Measurements from ENCODE around the gene FGFR3.
"Not testable (repeated sequence)": the region's sequence is repeated elsewhere in the genome, so short reads cannot be mapped to it uniquely, and the experiment has no call there.

FGFR3 gene

DNA sequence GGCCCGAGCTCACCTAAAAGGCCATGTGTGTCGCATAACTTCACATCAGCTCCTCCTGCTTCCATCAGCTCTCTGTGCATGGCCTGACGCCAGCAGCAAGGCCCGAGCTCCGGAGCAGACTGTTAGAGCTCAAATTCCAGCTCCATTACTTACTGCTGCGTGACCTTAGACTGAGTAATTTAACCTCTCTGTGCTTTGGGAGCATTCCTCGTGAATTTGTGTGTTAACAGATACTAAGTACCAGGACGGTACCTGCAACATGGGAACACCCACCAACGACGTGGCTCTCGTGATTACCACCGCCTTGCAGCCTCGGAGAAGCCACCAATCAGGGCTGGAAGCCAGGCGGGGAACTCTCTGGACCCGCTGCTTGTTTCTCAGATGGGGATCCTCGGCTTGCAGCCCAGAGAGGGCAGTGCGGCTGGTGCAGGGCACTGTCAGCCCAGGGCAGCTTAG is 49.9 kb downstream of the FGFR3 start:
- H3K4me3 ChIP-seq (replicated peaks; ENCODE audit: low read depth, low read length) = no peak overlapping the region
- H3K36me3 ChIP-seq (ENCODE audit: control insufficient read depth, insufficient read depth, low read length) = peaks cover 25% of the 10 kb centered on the region
- DNase-seq (ENCODE audit: extremely low read depth, insufficient read length) = no peak
- TF ChIP-seq, protein P1, sequence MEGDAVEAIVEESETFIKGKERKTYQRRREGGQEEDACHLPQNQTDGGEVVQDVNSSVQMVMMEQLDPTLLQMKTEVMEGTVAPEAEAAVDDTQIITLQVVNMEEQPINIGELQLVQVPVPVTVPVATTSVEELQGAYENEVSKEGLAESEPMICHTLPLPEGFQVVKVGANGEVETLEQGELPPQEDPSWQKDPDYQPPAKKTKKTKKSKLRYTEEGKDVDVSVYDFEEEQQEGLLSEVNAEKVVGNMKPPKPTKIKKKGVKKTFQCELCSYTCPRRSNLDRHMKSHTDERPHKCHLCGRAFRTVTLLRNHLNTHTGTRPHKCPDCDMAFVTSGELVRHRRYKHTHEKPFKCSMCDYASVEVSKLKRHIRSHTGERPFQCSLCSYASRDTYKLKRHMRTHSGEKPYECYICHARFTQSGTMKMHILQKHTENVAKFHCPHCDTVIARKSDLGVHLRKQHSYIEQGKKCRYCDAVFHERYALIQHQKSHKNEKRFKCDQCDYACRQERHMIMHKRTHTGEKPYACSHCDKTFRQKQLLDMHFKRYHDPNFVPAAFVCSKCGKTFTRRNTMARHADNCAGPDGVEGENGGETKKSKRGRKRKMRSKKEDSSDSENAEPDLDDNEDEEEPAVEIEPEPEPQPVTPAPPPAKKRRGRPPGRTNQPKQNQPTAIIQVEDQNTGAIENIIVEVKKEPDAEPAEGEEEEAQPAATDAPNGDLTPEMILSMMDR (IDR thresholded peaks at IDR 0.05; ENCODE audit: insufficient read depth, low read length, poor library complexity, severe bottlenecking) = no peak
- H3K27me3 ChIP-seq (replicated peaks; ENCODE audit: control insufficient read depth, insufficient read depth, low read length) = no peaks in the 10 kb centered on the region

GRCh38 chr4:1843852-1844251 is 50.8 kb downstream of the FGFR3 start:
- Histone ChIP-seq H3K4me3 (replicated peaks; ENCODE audit: low read depth, low read length) (no peak overlapping the region), H3K36me3 (ENCODE audit: control insufficient read depth, insufficient read depth, low read length) (peaks cover 24% of the 10 kb centered on the region), H3K27me3 (replicated peaks; ENCODE audit: control insufficient read depth, insufficient read depth, low read length) (no peaks in the 10 kb centered on the region)
- no peak for DNase-seq (ENCODE audit: extremely low read depth, insufficient read length)
- TF ChIP-seq, protein P1 (IDR thresholded peaks at IDR 0.05; ENCODE audit: insufficient read depth, low read length, poor library complexity, severe bottlenecking) = no peak

DNA sequence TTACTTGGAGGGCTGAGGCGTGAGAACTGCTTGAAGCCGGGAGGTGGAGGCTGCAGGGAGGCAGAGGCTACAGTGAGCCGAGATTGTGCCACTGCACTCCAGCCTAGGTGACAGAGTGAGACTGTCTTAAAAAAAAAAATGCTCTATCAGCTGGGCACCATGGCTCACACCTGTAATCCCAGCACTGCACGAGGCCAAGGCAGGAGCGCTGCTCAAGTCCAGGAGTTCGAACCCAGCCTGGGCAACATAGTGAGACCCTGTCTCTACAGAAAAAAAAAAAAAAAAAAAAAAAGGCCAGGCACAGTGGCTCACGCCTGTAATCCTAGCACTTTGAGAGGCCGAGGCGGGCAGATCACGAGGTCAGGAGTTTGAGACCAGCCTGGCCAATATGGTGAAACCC is 51.5 kb downstream of the FGFR3 start:
- H3K36me3 ChIP-seq (ENCODE audit: control insufficient read depth, insufficient read depth, low read length) = peaks cover 19% of the 10 kb centered on the region
- H3K4me3 ChIP-seq (replicated peaks; ENCODE audit: low read depth, low read length); DNase-seq (ENCODE audit: extremely low read depth, insufficient read length); H3K27me3 ChIP-seq (replicated peaks; ENCODE audit: control insufficient read depth, insufficient read depth, low read length): not testable (repeated sequence)

GRCh38 chr4:1846580-1846979 is 53.5 kb downstream of the FGFR3 start:
- no peak for DNase-seq (ENCODE audit: extremely low read depth, insufficient read length)
- Histone ChIP-seq H3K36me3 (ENCODE audit: control insufficient read depth, insufficient read depth, low read length) (peaks cover 13% of the 10 kb centered on the region), H3K27me3 (replicated peaks; ENCODE audit: control insufficient read depth, insufficient read depth, low read length) (no peaks in the 10 kb centered on the region), H3K4me3 (replicated peaks; ENCODE audit: low read depth, low read length) (no peak overlapping the region)
- TF ChIP-seq, protein P1 (IDR thresholded peaks at IDR 0.05; ENCODE audit: insufficient read depth, low read length, poor library complexity, severe bottlenecking) = no peak

DNA sequence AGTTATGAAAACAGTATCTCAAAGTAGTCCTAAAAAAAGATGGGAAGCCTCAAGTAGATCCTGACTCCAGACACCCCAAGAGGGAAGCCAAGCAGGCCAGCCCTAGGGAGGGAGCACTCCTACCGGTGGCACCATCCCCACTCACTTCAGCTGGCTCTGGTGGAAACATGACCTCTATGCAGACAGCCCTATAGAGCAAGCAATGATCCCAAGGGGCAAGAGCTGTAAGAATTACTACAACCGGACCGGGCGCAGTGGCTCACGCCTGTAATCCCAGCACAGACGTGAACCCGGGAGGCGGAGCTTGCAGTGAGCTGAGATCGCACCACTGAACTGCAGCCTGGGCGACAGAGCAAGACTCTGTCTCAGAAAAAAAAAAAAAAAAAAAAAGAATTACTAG is 57.2 kb downstream of the FGFR3 start:
- peak overlapping the region; percentile 8; the same call in 1 of the 2 replicates for H3K4me3 ChIP-seq (replicated peaks; ENCODE audit: low read depth, low read length)
- H3K36me3 ChIP-seq (ENCODE audit: control insufficient read depth, insufficient read depth, low read length) = peaks cover 3% of the 10 kb centered on the region
- TF ChIP-seq, protein P1 (IDR thresholded peaks at IDR 0.05; ENCODE audit: insufficient read depth, low read length, poor library complexity, severe bottlenecking) = no peak
- no peaks in the 10 kb centered on the region for H3K27me3 ChIP-seq (replicated peaks; ENCODE audit: control insufficient read depth, insufficient read depth, low read length)
- no peak for DNase-seq (ENCODE audit: extremely low read depth, insufficient read length)

- no peak overlapping the region for H3K4me3 ChIP-seq (replicated peaks; ENCODE audit: low read depth, low read length)
- H3K36me3 ChIP-seq (ENCODE audit: control insufficient read depth, insufficient read depth, low read length) = peaks cover 3% of the 10 kb centered on the region
- TF ChIP-seq, protein P1 (IDR thresholded peaks at IDR 0.05; ENCODE audit: insufficient read depth, low read length, poor library complexity, severe bottlenecking) = no peak
- H3K27me3 ChIP-seq (replicated peaks; ENCODE audit: control insufficient read depth, insufficient read depth, low read length) = no peaks in the 10 kb centered on the region
- DNase-seq (ENCODE audit: extremely low read depth, insufficient read length) = no peak
These were observed 58.1 kb downstream of the FGFR3 start for GRCh38 chr4:1851160-1851559.
